GM21515 (cell line): ENCODE data around the gene CD276.
"Not testable (repeated sequence)": the region's sequence is repeated elsewhere in the genome, so short reads cannot be mapped to it uniquely, and the experiment has no call there.

Experiments used
- ATAC-seq: cut with Tn5 transposase; IDR thresholded peaks from one replicate; pipeline ENCODE4 v1.9.1; 2021; ENCODE audit not compliant: unreplicated experiment

Gene CD276

GRCh38 chr15:73684581-73685455 lies 635 bp downstream of the CD276 start:
- no peak for ATAC-seq

GRCh38 chr15:73685981-73686380 lies 1.8 kb downstream of the CD276 start:
- ATAC-seq = no peak

GRCh38 chr15:73686781-73687256 lies 2.6 kb downstream of the CD276 start:
- ATAC-seq = no peak

GRCh38 chr15:73687351-73687750 lies 3.2 kb downstream of the CD276 start:
- no peak for ATAC-seq

- no peak for ATAC-seq
Observed at GRCh38 chr15:73688455-73688854, 4.3 kb downstream of the CD276 start.

- no peak for ATAC-seq
Observed at GRCh38 chr15:73691396-73691795, 7.2 kb downstream of the CD276 start.

- ATAC-seq = no peak
Observed at GRCh38 chr15:73694419-73694818, 10.2 kb downstream of the CD276 start.

GRCh38 chr15:73695773-73696640 lies 11.8 kb downstream of the CD276 start:
- no peak for ATAC-seq

- no peak for ATAC-seq
Observed at GRCh38 chr15:73696641-73697001, 12.4 kb downstream of the CD276 start.

- peak; percentile 76 for ATAC-seq
Observed at GRCh38 chr15:73697033-73697467, 12.9 kb downstream of the CD276 start.

GRCh38 chr15:73699249-73700040 lies 15.3 kb downstream of the CD276 start:
- ATAC-seq = no peak

- ATAC-seq = no peak
Observed at GRCh38 chr15:73700041-73700842, 16.1 kb downstream of the CD276 start.

GRCh38 chr15:73702311-73703239 lies 18.4 kb downstream of the CD276 start:
- ATAC-seq = not testable (repeated sequence)

GRCh38 chr15:73703601-73704000 lies 19.4 kb downstream of the CD276 start:
- not testable (repeated sequence) for ATAC-seq

GRCh38 chr15:73704142-73704868 lies 20.1 kb downstream of the CD276 start:
- not testable (repeated sequence) for ATAC-seq

GRCh38 chr15:73704869-73705645 lies 20.9 kb downstream of the CD276 start:
- ATAC-seq = no peak

- no peak for ATAC-seq
Observed at GRCh38 chr15:73708691-73709090, 24.5 kb downstream of the CD276 start.

GRCh38 chr15:73709241-73709640 lies 25.1 kb downstream of the CD276 start:
- no peak for ATAC-seq
